GM19035 (cell line): ENCODE results near the gene GPC3.

Experiments
- ATAC-seq: cut with Tn5 transposase; IDR thresholded peaks from one replicate; pipeline ENCODE4 v1.9.1; 2021; ENCODE audit not compliant: unreplicated experiment

Gene GPC3

GRCh38 chrX:133576876-133577275 is 408.5 kb downstream of the GPC3 start:
- ATAC-seq: no peak

- no peak for ATAC-seq
Measured at GRCh38 chrX:133575501-133576136, 409.8 kb downstream of the GPC3 start.

GRCh38 chrX:133574716-133575115 is 410.7 kb downstream of the GPC3 start:
- no peak for ATAC-seq

- no peak for ATAC-seq
Measured at GRCh38 chrX:133570549-133570948, 414.8 kb downstream of the GPC3 start.

GRCh38 chrX:133569217-133569616 is 416.2 kb downstream of the GPC3 start:
- no peak for ATAC-seq

GRCh38 chrX:133568109-133568508 is 417.3 kb downstream of the GPC3 start:
- no peak for ATAC-seq

- no peak for ATAC-seq
Measured at GRCh38 chrX:133566876-133567275, 418.5 kb downstream of the GPC3 start.

GRCh38 chrX:133563705-133564104 is 421.7 kb downstream of the GPC3 start:
- no peak for ATAC-seq

GRCh38 chrX:133561251-133561650 is 424.1 kb downstream of the GPC3 start:
- ATAC-seq: no peak

- ATAC-seq: no peak
Measured at GRCh38 chrX:133559909-133560308, 425.5 kb downstream of the GPC3 start.

GRCh38 chrX:133555782-133556458 is 429.5 kb downstream of the GPC3 start:
- no peak for ATAC-seq

GRCh38 chrX:133550665-133551485 is 434.5 kb downstream of the GPC3 start:
- no peak for ATAC-seq

- no peak for ATAC-seq
Measured at GRCh38 chrX:133549295-133549933, 436.0 kb downstream of the GPC3 start.

- no peak for ATAC-seq
Measured at GRCh38 chrX:133546441-133546840, 439.0 kb downstream of the GPC3 start.

GRCh38 chrX:133544778-133545177 is 440.6 kb downstream of the GPC3 start:
- no peak for ATAC-seq

GRCh38 chrX:133544115-133544514 is 441.3 kb downstream of the GPC3 start:
- no peak for ATAC-seq

GRCh38 chrX:133543654-133544053 is 441.7 kb downstream of the GPC3 start:
- no peak for ATAC-seq

- ATAC-seq: no peak
Measured at GRCh38 chrX:133542476-133542875, 442.9 kb downstream of the GPC3 start.

GRCh38 chrX:133541021-133541420 is 444.4 kb downstream of the GPC3 start:
- no peak for ATAC-seq

- no peak for ATAC-seq
Measured at GRCh38 chrX:133538148-133538547, 447.2 kb downstream of the GPC3 start.

- ATAC-seq: no peak
Measured at GRCh38 chrX:133537142-133537541, 448.3 kb downstream of the GPC3 start.
